ENCODE data around the gene FSTL3. TPM values are rescaled to one million over a fixed set of nuclear protein-coding genes. Genes with fewer than 3 reads are reported as not detected.

FSTL3 gene
- total RNA-seq, 1 experiment from 2014 or later: 29.1 TPM

GRCh38 chr19:690203-690602 lies 14.0 kb downstream of the FSTL3 start:
- Histone ChIP-seq H3K27ac (ENCODE audit: low read depth, low read length) (no peak overlapping the region), H3K9me2 (ENCODE audit: insufficient read depth) (no peaks in the 10 kb centered on the region), H3K4me3 (replicated peaks in 1 of 2; ENCODE audit: low read depth in 1 of 2, low read length in 2 of 2) (no peak overlapping the region), H3K9me3 (ENCODE audit: control insufficient read depth in 1 of 2, insufficient read depth in 1 of 2, low read depth in 1 of 2, low read length in 2 of 2) (no peaks in the 10 kb centered on the region), H4K20me1 (ENCODE audit: insufficient read depth) (no peaks in the 10 kb centered on the region), H3K36me3 (ENCODE audit: control insufficient read depth in 1 of 2, insufficient read depth in 2 of 2, low read length in 2 of 2) (no peaks in the 10 kb centered on the region), H3K79me2 (ENCODE audit: insufficient read depth, low read length) (no peaks in the 10 kb centered on the region), H3K9ac (ENCODE audit: low read length) (no peak overlapping the region), H3K4me1 (ENCODE audit: control insufficient read depth in 1 of 2, insufficient read depth in 2 of 2, low read length in 2 of 2) (no peaks in the 10 kb centered on the region), H3K4me2 (ENCODE audit: low read length) (no peak overlapping the region), H3K27me3 (ENCODE audit: insufficient read depth, low read length) (no peaks in the 10 kb centered on the region), H2AFZ (ENCODE audit: low read depth, low read length, poor library complexity, severe bottlenecking) (no peak overlapping the region)
- CTCF ChIA-PET: no interaction called here
- POLR2A ChIA-PET: interaction anchor here (0.7 to 1.4 kb wide), 2 partner anchors 14 to 201 kb away, joined by 3 read pairs; no protein-coding TSS in a partner anchor
- no peak for DNase-seq (ENCODE audit: low read depth, low spot score)
- RAD21 ChIA-PET (ENCODE audit: low non-redundant PET in 1 of 2, low total read pairs in 2 of 2, uncharacterized antibody in 2 of 2, unreplicated experiment in 2 of 2): no interaction called here
- BruUV-seq (replicated peaks): no TSS peak
- ATAC-seq: no peak
- intact Hi-C loops (cut with micrococcal nuclease): no loop called here
- TF ChIP-seq ZNF274 (IDR thresholded peaks at IDR 0.05; ENCODE audit: low read depth, low read length) (no peak), REST (IDR thresholded peaks at IDR 0.05; ENCODE audit: low read depth) (no peak), ATF3 (IDR thresholded peaks at IDR 0.05) (no peak), ZFX (IDR thresholded peaks at IDR 0.05) (no peak), FOSL1 (IDR thresholded peaks at IDR 0.05; ENCODE audit: low read depth) (no peak), POLR2A (IDR thresholded peaks at IDR 0.05; ENCODE audit: borderline replicate concordance, extremely low read depth, insufficient read depth, insufficient read length) (no peak), CBX3 (IDR thresholded peaks at IDR 0.05; ENCODE audit: low read depth) (no peak), ZBTB33 (IDR thresholded peaks at IDR 0.05; ENCODE audit: extremely low read depth, insufficient replicate concordance, low read length) (no peak), SP1 (IDR thresholded peaks at IDR 0.05; ENCODE audit: low read depth) (no peak), EZH2phosphoT487 (IDR thresholded peaks at IDR 0.05; ENCODE audit: borderline replicate concordance) (no peak), TCF7L2 (IDR thresholded peaks at IDR 0.05; ENCODE audit: borderline replicate concordance, extremely low read depth, insufficient read depth, insufficient read length) (no peak), RAD21 (IDR thresholded peaks at IDR 0.05; ENCODE audit: low read depth) (no peak), JUND (IDR thresholded peaks at IDR 0.05) (no peak), EZH2 (IDR thresholded peaks at IDR 0.05) (no peak), ELF1 (IDR thresholded peaks at IDR 0.05; ENCODE audit: borderline replicate concordance, low read depth) (no peak), SIN3A (IDR thresholded peaks at IDR 0.05; ENCODE audit: low read depth) (no peak), POLR2AphosphoS5 (IDR thresholded peaks at IDR 0.05; ENCODE audit: low read depth, low read length) (no peak)
- TF ChIP-seq, protein P1, sequence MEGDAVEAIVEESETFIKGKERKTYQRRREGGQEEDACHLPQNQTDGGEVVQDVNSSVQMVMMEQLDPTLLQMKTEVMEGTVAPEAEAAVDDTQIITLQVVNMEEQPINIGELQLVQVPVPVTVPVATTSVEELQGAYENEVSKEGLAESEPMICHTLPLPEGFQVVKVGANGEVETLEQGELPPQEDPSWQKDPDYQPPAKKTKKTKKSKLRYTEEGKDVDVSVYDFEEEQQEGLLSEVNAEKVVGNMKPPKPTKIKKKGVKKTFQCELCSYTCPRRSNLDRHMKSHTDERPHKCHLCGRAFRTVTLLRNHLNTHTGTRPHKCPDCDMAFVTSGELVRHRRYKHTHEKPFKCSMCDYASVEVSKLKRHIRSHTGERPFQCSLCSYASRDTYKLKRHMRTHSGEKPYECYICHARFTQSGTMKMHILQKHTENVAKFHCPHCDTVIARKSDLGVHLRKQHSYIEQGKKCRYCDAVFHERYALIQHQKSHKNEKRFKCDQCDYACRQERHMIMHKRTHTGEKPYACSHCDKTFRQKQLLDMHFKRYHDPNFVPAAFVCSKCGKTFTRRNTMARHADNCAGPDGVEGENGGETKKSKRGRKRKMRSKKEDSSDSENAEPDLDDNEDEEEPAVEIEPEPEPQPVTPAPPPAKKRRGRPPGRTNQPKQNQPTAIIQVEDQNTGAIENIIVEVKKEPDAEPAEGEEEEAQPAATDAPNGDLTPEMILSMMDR (IDR thresholded peaks at IDR 0.05 in 2 of 3, conservative IDR thresholded peaks at IDR 0.05 in 1 of 3; ENCODE audit: borderline replicate concordance in 1 of 3, insufficient read depth in 1 of 3, low read depth in 2 of 3, low read length in 2 of 3): no peak
- TF ChIP-seq, protein P2, sequence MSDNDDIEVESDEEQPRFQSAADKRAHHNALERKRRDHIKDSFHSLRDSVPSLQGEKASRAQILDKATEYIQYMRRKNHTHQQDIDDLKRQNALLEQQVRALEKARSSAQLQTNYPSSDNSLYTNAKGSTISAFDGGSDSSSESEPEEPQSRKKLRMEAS (IDR thresholded peaks at IDR 0.05): no peak
